Upper lobe of left lung (tissue), 6 donors: ENCODE measurements around the gene PROX2. TPM values are rescaled to one million over a fixed set of nuclear protein-coding genes. Genes with fewer than 3 reads are reported as not detected.

Experiments
- ATAC-seq, 2 donors: fragments of 200-7000 bp; cut with Tn5 transposase; one replicate each; pipeline ENCODE4 v1.9.1; 2022; ENCODE audit warnings: mild to moderate bottlenecking in 2 of 2, moderate library complexity in 2 of 2; ENCODE audit not compliant: low FRiP score in 2 of 2
- DNase-seq, 2 donors: peaks; one replicate each; pipeline ENCODE4 v3.0.0-alpha.2; 2019 to 2020
- H3K27ac ChIP-seq, 4 donors: fragments of 200-600 bp; sonication (generic); one replicate each; pipeline ENCODE4 v1.5.1; 2016 to 2019
- H3K27me3 ChIP-seq, 4 donors: fragments of 200-600 bp; sonication (generic); one replicate each; pipeline ENCODE4 v1.5.1; 2017 to 2019
- H3K36me3 ChIP-seq, 4 donors: fragments of 200-600 bp; sonication (generic); one replicate each; pipeline ENCODE4 v1.5.1; 2016 to 2019
- H3K4me1 ChIP-seq, 4 donors: fragments of 200-600 bp; sonication (generic); one replicate each; pipeline ENCODE4 v1.5.1; 2018 to 2019
- H3K4me3 ChIP-seq, 4 donors: fragments of 200-600 bp; sonication (generic); one replicate each; pipeline ENCODE4 v1.5.1; 2017 to 2019; ENCODE audit warnings: mild to moderate bottlenecking in 2 of 4, moderate library complexity in 1 of 4
- H3K9me3 ChIP-seq, 4 donors: fragments of 200-600 bp; sonication (generic); one replicate each; pipeline ENCODE4 v1.5.1; 2018 to 2019
- CTCF ChIP-seq, 6 experiments: fragments of 450-650 bp in 4 of 6; fragments of 200-600 bp in 2 of 6; sonication (generic) in 2 of 6; IDR thresholded peaks; one replicate each; pipeline ENCODE4 v1.5.1; 2016 to 2019; ENCODE audit warnings: antibody characterized with exemption in 6 of 6
- EP300 ChIP-seq, 4 donors: sonication (generic); formaldehyde crosslinking; IDR thresholded peaks; one replicate each; pipeline ENCODE4 v1.5.1; 2017; ENCODE audit warnings: antibody characterized with exemption in 4 of 4, control low read depth in 2 of 4
- POLR2A ChIP-seq, 4 donors: fragments of 450-650 bp; IDR thresholded peaks; one replicate each; pipeline ENCODE4 v1.5.1; 2016 to 2017; ENCODE audit warnings: antibody characterized with exemption in 4 of 4, mild to moderate bottlenecking in 2 of 4
- POLR2AphosphoS5 ChIP-seq, 2 donors: sonication (generic); formaldehyde crosslinking; IDR thresholded peaks; one replicate each; pipeline ENCODE4 v1.5.1; 2017; ENCODE audit warnings: antibody characterized with exemption in 2 of 2
- WGBS, 2 donors: methylation state at CpG; one replicate each; pipeline ENCODE4 v1.1.5; 2017 to 2018; 5-methylcytosine and 5-hydroxymethylcytosine counted together
- total RNA-seq, 6 donors: library from RNA; depleted of rRNA in 4 of 6; stranded (reverse); fragments of >200 nt in 4 of 6; gene quantifications; one replicate each; pipeline versions ENCODE4 v1.1.0 to v1.2.1, GENCODE V29; 2016 to 2021
- donor health status: DM: no; HTN: no; CAD: no; lungs with moderate emphysema.
- donor health status: DM: no; HTN: yes; CAD: no; lungs with severe emphysema.

Gene PROX2
- total RNA-seq, 6 donors from 2014 or later = 0.07 to 0.11 TPM; not detected in 4

- no peak for ATAC-seq
- H3K27me3 ChIP-seq = no peaks in the 10 kb centered on the region
- 61 to 75% methylated on average over 4 to 5 of the region's 5 CpGs for WGBS, 2 donors
- no peaks in the 10 kb centered on the region for H3K9me3 ChIP-seq
- TF ChIP-seq POLR2AphosphoS5 (IDR thresholded peaks at IDR 0.05) (no peak), EP300 (IDR thresholded peaks at IDR 0.05) (no peak), CTCF (IDR thresholded peaks at IDR 0.05) (no peak), POLR2A (IDR thresholded peaks at IDR 0.05) (no peak)
- H3K4me1 ChIP-seq = peaks cover 0 to 11% (median 6%) of the 10 kb centered on the region in 4 donors
- no peak overlapping the region for H3K27ac ChIP-seq
- H3K4me3 ChIP-seq = no peak overlapping the region
- no peak for DNase-seq
- no peaks in the 10 kb centered on the region for H3K36me3 ChIP-seq
Observed at GRCh38 chr14:74913393-74913910, 37.5 kb upstream of the PROX2 start.

DNA sequence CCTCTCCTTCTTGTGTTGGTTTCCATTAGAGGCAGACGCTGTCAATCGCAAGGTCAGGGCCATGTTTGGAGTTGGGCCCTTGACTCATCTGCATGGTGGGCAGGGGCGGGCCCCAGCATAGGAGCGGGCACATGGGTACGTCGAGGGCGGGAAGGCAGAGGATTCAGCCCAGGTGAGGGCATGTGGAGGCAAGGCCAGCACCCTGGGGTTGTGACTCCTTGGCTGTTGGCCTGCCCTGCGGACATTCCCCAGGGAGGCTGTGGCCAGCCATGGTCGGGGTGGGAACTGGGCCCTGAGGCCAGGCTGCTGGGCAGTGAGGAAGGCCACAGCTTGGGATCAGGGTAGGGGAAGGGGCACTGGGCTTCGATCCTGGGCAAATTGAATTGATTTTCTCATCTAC, 36.9 kb upstream of the PROX2 start:
- TF ChIP-seq CTCF (IDR thresholded peaks at IDR 0.05) (no peak), POLR2AphosphoS5 (IDR thresholded peaks at IDR 0.05) (no peak), POLR2A (IDR thresholded peaks at IDR 0.05) (no peak), EP300 (IDR thresholded peaks at IDR 0.05) (no peak)
- Histone ChIP-seq H3K36me3 (no peaks in the 10 kb centered on the region), H3K27ac (no peak overlapping the region), H3K4me3 (no peak overlapping the region), H3K27me3 (no peaks in the 10 kb centered on the region), H3K4me1 (peaks cover 0 to 6% (median 5%) of the 10 kb centered on the region in 4 donors), H3K9me3 (no peaks in the 10 kb centered on the region)
- no peak for DNase-seq
- WGBS, 2 donors = 94 to 97% methylated on average over 3 to 10 of the region's 10 CpGs
- no peak for ATAC-seq

GRCh38 chr14:74912111-74912510, 36.2 kb upstream of the PROX2 start:
- no peaks in the 10 kb centered on the region for H3K27me3 ChIP-seq
- ATAC-seq (no peak), DNase-seq (no peak)
- no peak overlapping the region for H3K4me3 ChIP-seq
- no peak overlapping the region for H3K27ac ChIP-seq
- H3K36me3 ChIP-seq = no peaks in the 10 kb centered on the region
- TF ChIP-seq POLR2A (IDR thresholded peaks at IDR 0.05) = no peak
- TF ChIP-seq EP300 (IDR thresholded peaks at IDR 0.05) = no peak
- TF ChIP-seq POLR2AphosphoS5 (IDR thresholded peaks at IDR 0.05) = no peak
- no peak for TF ChIP-seq CTCF (IDR thresholded peaks at IDR 0.05)
- no peaks in the 10 kb centered on the region for H3K9me3 ChIP-seq
- peaks cover 0 to 10% (median 8%) of the 10 kb centered on the region in 4 donors for H3K4me1 ChIP-seq
- WGBS, 2 donors = 80 to 98% methylated on average over 2 to 4 of the region's 6 CpGs

GRCh38 chr14:74911704-74912103, 35.8 kb upstream of the PROX2 start:
- no peaks in the 10 kb centered on the region for H3K9me3 ChIP-seq
- WGBS, 2 donors = 77 to 78% methylated on average over 4 to 5 of the region's 5 CpGs
- peaks cover 0 to 3% (median 0%) of the 10 kb centered on the region in 4 donors for H3K36me3 ChIP-seq
- ATAC-seq (no peak), DNase-seq (no peak)
- peaks cover 0 to 11% (median 6%) of the 10 kb centered on the region in 4 donors for H3K4me1 ChIP-seq
- no peak for TF ChIP-seq EP300 (IDR thresholded peaks at IDR 0.05)
- no peak for TF ChIP-seq POLR2A (IDR thresholded peaks at IDR 0.05)
- TF ChIP-seq POLR2AphosphoS5 (IDR thresholded peaks at IDR 0.05) = no peak
- no peak for TF ChIP-seq CTCF (IDR thresholded peaks at IDR 0.05)
- H3K27me3 ChIP-seq = no peaks in the 10 kb centered on the region
- no peak overlapping the region for H3K27ac ChIP-seq
- H3K4me3 ChIP-seq = no peak overlapping the region

GRCh38 chr14:74911221-74911620, 35.3 kb upstream of the PROX2 start:
- Histone ChIP-seq H3K36me3 (peaks cover 0 to 8% (median 0%) of the 10 kb centered on the region in 4 donors), H3K4me1 (peaks cover 0 to 11% (median 6%) of the 10 kb centered on the region in 4 donors), H3K4me3 (no peak overlapping the region), H3K27me3 (no peaks in the 10 kb centered on the region), H3K9me3 (no peaks in the 10 kb centered on the region), H3K27ac (no peak overlapping the region)
- no peak for TF ChIP-seq CTCF (IDR thresholded peaks at IDR 0.05)
- TF ChIP-seq POLR2A (IDR thresholded peaks at IDR 0.05) = no peak
- no peak for TF ChIP-seq EP300 (IDR thresholded peaks at IDR 0.05)
- no peak for TF ChIP-seq POLR2AphosphoS5 (IDR thresholded peaks at IDR 0.05)
- DNase-seq = no peak
- ATAC-seq = no peak
- 92 to 100% methylated on average over 1 to 6 of the region's 6 CpGs for WGBS, 2 donors
